Endothelial cell of umbilical vein (primary cell): ENCODE results near the gene CDC45. TPM values are rescaled to one million over a fixed set of nuclear protein-coding genes. Genes with fewer than 3 reads are reported as not detected.

Source experiments
- BruUV-seq: library from RNA; stranded (reverse); fragments of 400-500 nt; replicated peaks from 2 replicates; lab custom pipeline; 2021; lab: Mats Ljungman, UMichigan
- CTCF ChIA-PET: fragments of 300-600, 350-600 bp; sonication (Branson Sonifier 250); formaldehyde crosslinking; loops from one replicate; lab custom pipeline; 2021; ENCODE audit warnings: antibody characterized with exemption, inconsistent platforms; lab: Charles Lee
- POLR2A ChIA-PET: fragments of 300-600, 350-600 bp; sonication (Branson Sonifier 250); formaldehyde crosslinking; loops from one replicate; lab custom pipeline; 2021; ENCODE audit warnings: antibody characterized with exemption, inconsistent platforms; lab: Charles Lee
- DNase-seq: peaks from one replicate; pipeline ENCODE4 v3.0.0-alpha.2; 2011; ENCODE audit warnings: low read depth, low spot score
- FAIRE-seq: peaks from 2 replicates; lab custom pipeline; 2011; peaks lifted over from hg19 to GRCh38; lab: Jason Lieb, UNC
- H2AFZ ChIP-seq: 2 replicates; pipeline ENCODE4 v1.6.0; 2012; ENCODE audit warnings: low read depth, low read length, control low read depth, inconsistent platforms
- H3K27ac ChIP-seq: 2 replicates; pipeline ENCODE4 v1.5.1; 2011; ENCODE audit warnings: low read depth, mild to moderate bottlenecking, control low read depth, low read length, moderate library complexity; ENCODE audit not compliant: insufficient read depth
- H3K27me3 ChIP-seq, 2 experiments: 2 replicates each; pipeline versions ENCODE4 v1.6.0 to v1.6.1; 2011; ENCODE audit warnings: low read length in 2 of 2, mixed read lengths in 1 of 2; ENCODE audit not compliant: control insufficient read depth in 2 of 2, insufficient read depth in 2 of 2
- H3K36me3 ChIP-seq, 2 experiments: 2 replicates in 1 of 2; 3 replicates in 1 of 2; pipeline ENCODE4 v1.5.1; 2011; ENCODE audit warnings: low read length in 2 of 2, mild to moderate bottlenecking in 1 of 2, moderate library complexity in 1 of 2; ENCODE audit not compliant: control insufficient read depth in 2 of 2, insufficient read depth in 2 of 2; ENCODE audit errors: extremely low read depth in 1 of 2
- H3K4me1 ChIP-seq: 3 replicates; pipeline ENCODE4 v1.5.1; 2011; ENCODE audit warnings: mild to moderate bottlenecking, low read length; ENCODE audit not compliant: control insufficient read depth, insufficient read depth; ENCODE audit errors: extremely low read depth
- H3K4me2 ChIP-seq: 2 replicates; pipeline ENCODE4 v1.6.1; 2011; ENCODE audit warnings: low read length, control low read depth, mixed read lengths; ENCODE audit not compliant: insufficient read depth
- H3K4me3 ChIP-seq, 3 experiments: fragments of 200-600 bp in 1 of 3; sonication (generic), shearing (Covaris generic) in 1 of 3; replicated peaks in 1 of 3; 2 replicates each; pipeline ENCODE4 v1.5.1; 2011 to 2016; ENCODE audit warnings: control low read depth in 3 of 3, low read length in 3 of 3, mild to moderate bottlenecking in 2 of 3, inconsistent platforms in 1 of 3, low read depth in 1 of 3, moderate library complexity in 1 of 3; ENCODE audit not compliant: insufficient read depth in 1 of 3
- H3K79me2 ChIP-seq: 2 replicates; pipeline ENCODE4 v1.6.0; 2012; ENCODE audit warnings: low read length, inconsistent platforms; ENCODE audit not compliant: control insufficient read depth, insufficient read depth
- H3K9ac ChIP-seq: replicated peaks from 2 replicates; pipeline ENCODE3; 2011; ENCODE audit warnings: low read length, control low read depth; ENCODE audit not compliant: insufficient read depth; ENCODE audit errors: extremely low read depth
- H3K9me1 ChIP-seq: replicated peaks from 3 replicates; pipeline ENCODE4 v1.6.0; 2011; ENCODE audit warnings: mild to moderate bottlenecking, low read length; ENCODE audit not compliant: control insufficient read depth, insufficient read depth; ENCODE audit errors: extremely low read depth
- H3K9me3 ChIP-seq: replicated peaks from 2 replicates; pipeline ENCODE4 v1.5.1; 2012; ENCODE audit warnings: low read length, inconsistent platforms; ENCODE audit not compliant: control insufficient read depth, insufficient read depth
- H4K20me1 ChIP-seq: replicated peaks from 2 replicates; pipeline ENCODE3; 2011; ENCODE audit warnings: mild to moderate bottlenecking, low read length; ENCODE audit not compliant: control insufficient read depth, insufficient read depth; ENCODE audit errors: extremely low read depth
- CTCF ChIP-seq, 2 donors: IDR thresholded peaks; 1 replicate in 1 of 2; 2 replicates in 1 of 2; pipeline ENCODE4 v1.5.1; 2011; ENCODE audit warnings: low read length in 2 of 2, mild to moderate bottlenecking in 2 of 2, moderate library complexity in 2 of 2, control low read depth in 1 of 2, inconsistent platforms in 1 of 2, low read depth in 1 of 2; ENCODE audit not compliant: insufficient read depth in 1 of 2; ENCODE audit errors: extremely low read depth in 1 of 2
- EZH2 ChIP-seq: IDR thresholded peaks from 2 replicates; pipeline ENCODE4 v1.6.1; 2012; ENCODE audit warnings: borderline replicate concordance, low read depth, mild to moderate bottlenecking, moderate library complexity, low read length, inconsistent platforms; ENCODE audit not compliant: severe bottlenecking
- FOS ChIP-seq: IDR thresholded peaks from 2 replicates; pipeline ENCODE4 v1.6.1; 2011; ENCODE audit warnings: mild to moderate bottlenecking, low read length, moderate library complexity, borderline replicate concordance; ENCODE audit not compliant: insufficient read depth
- GATA2 ChIP-seq: IDR thresholded peaks from 2 replicates; pipeline ENCODE4 v1.7.0; 2011; ENCODE audit warnings: low read depth, mild to moderate bottlenecking, moderate library complexity, mixed read lengths, low read length; ENCODE audit not compliant: insufficient read length, insufficient read depth
- JUN ChIP-seq: IDR thresholded peaks from 2 replicates; pipeline ENCODE4 v1.6.1; 2011; ENCODE audit warnings: borderline replicate concordance, low read depth; ENCODE audit not compliant: insufficient read length, insufficient read depth
- MAX ChIP-seq: IDR thresholded peaks from 2 replicates; pipeline ENCODE4 v1.6.1; 2011; ENCODE audit not compliant: insufficient read depth, insufficient read length
- MYC ChIP-seq: IDR thresholded peaks from one replicate; pipeline ENCODE4 v1.6.1; 2011; ENCODE audit warnings: mild to moderate bottlenecking, low read depth, low read length
- POLR2A ChIP-seq: IDR thresholded peaks from 2 replicates; pipeline ENCODE4 v1.6.1; 2012; ENCODE audit warnings: low read depth, mild to moderate bottlenecking, control low read depth, low read length
- POLR2AphosphoS5 ChIP-seq: IDR thresholded peaks from 2 replicates; pipeline ENCODE4 v1.6.1; 2012; ENCODE audit warnings: low read depth, mild to moderate bottlenecking, control low read depth, low read length, moderate library complexity; ENCODE audit not compliant: insufficient read depth
- dilution Hi-C: fragments of 300-500 bp; cut with MboI; formaldehyde crosslinking; loops from one replicate; pipeline ENCODE4 v1.15.0; 2019; ENCODE audit warnings: low sequenced_read_pairs; ENCODE audit not compliant: extremely low pct_ligation_motif_present
- intact Hi-C: fragments of 100-400 bp; cut with micrococcal nuclease; formaldehyde crosslinking; loops from one replicate; pipeline ENCODE4 v1.10.0; 2022
- polyA plus RNA-seq, 4 experiments: library from polyadenylated mRNA; depleted of rRNA in 3 of 4; stranded (reverse) in 3 of 4; unstranded in 1 of 4; fragments of >200 nt; gene quantifications; 2 replicates each; pipeline versions ENCODE4 v1.2.1 to v1.2.3, GENCODE V29; 2011 to 2012; ENCODE audit warnings: missing spikeins in 1 of 4
- total RNA-seq: library from RNA; stranded (reverse); gene quantifications from 2 replicates; pipeline ENCODE4 v1.2.3, GENCODE V29; 2021

The CDC45 gene
- total and polyA plus RNA-seq, 2 donors (not counting 3 experiments of a cell fraction or from before 2014, with no cell fraction given): 36.6 to 40.6 TPM

DNA sequence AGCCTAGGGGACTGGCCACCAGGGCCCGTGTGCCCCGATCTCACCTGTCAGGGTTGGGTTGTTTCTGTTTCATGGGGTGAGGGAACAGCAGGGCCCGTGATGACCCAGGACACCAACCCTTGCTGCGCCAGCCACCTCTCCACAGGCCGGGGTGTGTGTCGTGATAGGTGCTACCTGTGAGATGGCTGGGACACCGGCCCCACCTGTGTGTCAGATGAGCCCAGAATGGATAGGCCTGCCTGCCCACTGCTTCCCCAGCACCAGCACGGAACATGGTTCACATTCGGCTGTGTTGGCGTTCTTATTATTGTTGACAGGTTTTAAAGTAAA lies 37.4 kb downstream of the CDC45 start:
- intact Hi-C loops: no loop called here
- FAIRE-seq: no peak
- dilution Hi-C loops: no loop called here

DNA sequence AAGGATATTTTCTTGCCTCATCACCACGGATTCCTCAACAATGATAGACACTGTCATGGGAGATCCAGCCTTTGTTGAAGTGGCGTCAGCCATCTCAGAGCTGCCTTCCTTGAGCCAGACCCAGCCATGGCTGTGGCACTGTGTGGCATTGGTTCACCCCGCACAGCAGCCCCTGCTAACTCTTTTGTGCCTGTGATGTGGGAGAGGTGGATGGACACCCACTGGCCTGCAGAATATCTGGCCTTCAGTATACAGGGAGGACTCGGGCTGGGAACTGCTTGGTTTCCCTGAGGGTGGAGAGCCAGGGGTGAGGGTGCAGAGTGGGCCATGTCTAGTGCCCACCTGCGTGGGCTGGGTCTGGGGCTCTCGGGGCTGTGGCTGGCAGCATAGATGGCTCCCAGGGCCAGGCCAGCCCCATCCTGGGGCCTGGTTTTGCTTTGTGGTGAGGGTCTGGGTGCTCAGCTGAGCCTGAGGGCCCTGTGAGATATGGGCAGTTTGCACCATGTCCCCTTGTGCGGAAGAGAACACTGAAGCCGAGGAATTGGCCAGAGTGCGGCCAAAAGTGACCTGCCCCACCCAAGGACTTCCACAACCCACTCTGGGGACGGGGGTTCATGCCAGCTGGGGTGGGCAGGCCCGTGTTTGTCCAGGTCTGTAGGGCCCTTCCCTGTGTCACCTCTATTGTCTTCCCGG lies 38.3 kb downstream of the CDC45 start:
- Histone ChIP-seq H3K9me3 (no peaks in the 10 kb centered on the region), H3K9me1 (no peaks in the 10 kb centered on the region), H4K20me1 (no peaks in the 10 kb centered on the region), H3K4me3 (no peak overlapping the region), H3K27me3 (no peaks in the 10 kb centered on the region), H3K4me1 (peaks cover 16% of the 10 kb centered on the region), H3K79me2 (peaks cover 17% of the 10 kb centered on the region), H3K9ac (no peak overlapping the region), H3K36me3 (peaks cover 0 to 2% of the 10 kb centered on the region in 2 experiments), H3K4me2 (no peak overlapping the region), H2AFZ (no peak overlapping the region), H3K27ac (no peak overlapping the region)
- intact Hi-C loops: no loop called here
- dilution Hi-C loops: no loop called here
- no TSS peak for BruUV-seq
- ChIA-PET POLR2A (no interaction called here), CTCF (interaction anchor here (4.6 kb wide), 1 partner anchor 112 kb away, joined by 50 read pairs; no protein-coding TSS in a partner anchor)
- no peak for FAIRE-seq
- TF ChIP-seq MAX (no peak), POLR2A (no peak), CTCF (IDR thresholded peaks at IDR 0.05; ENCODE audit: extremely low read depth in 1 of 2, insufficient read depth in 1 of 2, low read depth in 1 of 2, low read length in 2 of 2) (no peak), EZH2 (no peak), GATA2 (no peak), MYC (no peak)
- no peak for DNase-seq

More for the DNA sequence above, 37.4 kb downstream of the CDC45 start:
- peaks cover 8% of the 10 kb centered on the region for H3K79me2 ChIP-seq
- TF ChIP-seq POLR2AphosphoS5 (no peak), JUN (no peak), MYC (no peak), FOS (no peak)
- ChIA-PET CTCF (interaction anchor here (2.1 kb wide), 1 partner anchor 113 kb away, joined by 16 read pairs; no protein-coding TSS in a partner anchor), POLR2A (no interaction called here)
- H3K27ac ChIP-seq: no peak overlapping the region
- H3K9me1 ChIP-seq: no peaks in the 10 kb centered on the region
- H3K9me3 ChIP-seq: no peaks in the 10 kb centered on the region
- H3K4me2 ChIP-seq: no peak overlapping the region
- H3K4me1 ChIP-seq: peaks cover 8% of the 10 kb centered on the region
- H3K4me3 ChIP-seq: no peak overlapping the region
- no peak for DNase-seq
- no peaks in the 10 kb centered on the region for H3K27me3 ChIP-seq
- peaks cover 0 to 2% of the 10 kb centered on the region in 2 experiments for H3K36me3 ChIP-seq
- BruUV-seq: no TSS peak
- H2AFZ ChIP-seq: no peak overlapping the region
- no peak overlapping the region for H3K9ac ChIP-seq
- H4K20me1 ChIP-seq: no peaks in the 10 kb centered on the region
